ENCODE measurements around the gene MGMT.

DNA sequence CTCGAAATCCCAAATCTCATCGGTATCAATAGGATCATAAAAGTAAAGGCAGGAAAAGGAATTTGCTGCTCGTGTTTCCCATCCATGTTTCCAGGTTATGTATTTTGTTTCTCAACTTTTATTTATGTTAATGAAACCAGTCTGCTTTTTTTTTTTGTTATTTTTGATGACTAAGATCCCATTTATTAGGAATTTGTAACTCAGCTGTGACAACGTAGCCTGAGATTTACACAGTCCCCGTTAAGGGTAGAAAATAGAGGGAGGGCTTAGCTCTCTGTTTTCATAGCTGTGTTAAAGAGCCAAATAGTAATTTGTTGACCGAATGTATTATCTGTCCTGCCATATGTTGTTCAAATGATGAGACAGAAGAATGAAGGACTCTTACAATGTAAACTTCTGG lies 164.0 kb downstream of the MGMT start:
- TF ChIP-seq POLR2A (IDR thresholded peaks at IDR 0.05; ENCODE audit: low read length) (no peak), GATA1 (IDR thresholded peaks at IDR 0.05; ENCODE audit: low read depth, low read length) (no peak)

Measured in erythroblast (primary cell).